K562 (cell line): ENCODE measurements around the gene SLC30A10. TPM values are rescaled to one million over a fixed set of nuclear protein-coding genes. Genes with fewer than 3 reads are reported as not detected.

ENCODE experiments used
- ATAC-seq: fragments of 200-7000 bp; cut with Tn5 transposase; 3 replicates; pipeline ENCODE4 v1.9.1; 2020; ENCODE audit warnings: moderate library complexity
- BruUV-seq: library from RNA; stranded (reverse); fragments of 400-500 nt; replicated peaks from 2 replicates; lab custom pipeline; 2021; lab: Mats Ljungman, UMichigan
- CTCF ChIA-PET: fragments of 300-600 bp; formaldehyde crosslinking; extraction: SDS; loops from one replicate; lab custom pipeline; 2021; ENCODE audit warnings: low intra/inter-chr PET ratio; lab: Yijun Ruan, JAX
- POLR2A ChIA-PET: fragments of 300-600, 350-650 bp; sonication (Branson Sonifier 250); formaldehyde crosslinking; extraction: SDS; loops from one replicate; lab custom pipeline; 2021; ENCODE audit warnings: antibody characterized with exemption, inconsistent platforms; lab: Yijun Ruan, JAX
- DNase-seq, 4 experiments: peaks; one replicate each; pipeline versions ENCODE4 v3.0.0 to v3.0.0-alpha.2; 2011 to 2018; ENCODE audit warnings: low spot score in 3 of 4, mixed read lengths in 3 of 4; ENCODE audit errors: extremely low read depth in 1 of 4
- FAIRE-seq: peaks from 2 replicates; lab custom pipeline; 2011; peaks lifted over from hg19 to GRCh38; lab: Jason Lieb, UNC
- H2AFZ ChIP-seq: 2 replicates; pipeline ENCODE4 v1.6.0; 2011; ENCODE audit warnings: low read depth, low read length, control low read depth, inconsistent platforms
- H3K27ac ChIP-seq: fragments of 200-600 bp; 3 replicates; pipeline ENCODE4 v1.8.0; 2011; ENCODE audit warnings: low read depth, mild to moderate bottlenecking, control low read depth, inconsistent platforms, low read length, moderate library complexity, mixed read lengths; ENCODE audit errors: extremely low read depth
- H3K27me3 ChIP-seq, 2 experiments: fragments of 300-600 bp in 1 of 2; 2 replicates in 1 of 2; 3 replicates in 1 of 2; pipeline versions ENCODE4 v1.6.0 to v1.8.0; 2011; ENCODE audit warnings: inconsistent platforms in 2 of 2, low read length in 2 of 2, mild to moderate bottlenecking in 1 of 2, mixed read lengths in 1 of 2, moderate library complexity in 1 of 2; ENCODE audit not compliant: control insufficient read depth in 2 of 2, insufficient read depth in 2 of 2
- H3K36me3 ChIP-seq: fragments of 300-600 bp; 3 replicates; pipeline ENCODE4 v1.8.0; 2011; ENCODE audit warnings: mild to moderate bottlenecking, low read length, inconsistent platforms; ENCODE audit not compliant: control insufficient read depth, insufficient read depth
- H3K4me1 ChIP-seq, 2 experiments: fragments of 200-600 bp in 1 of 2; replicated peaks in 1 of 2; 2 replicates in 1 of 2; 3 replicates in 1 of 2; pipeline versions ENCODE4 v1.5.1 to v1.8.0; 2011; ENCODE audit warnings: inconsistent platforms in 2 of 2, low read length in 2 of 2, mild to moderate bottlenecking in 1 of 2, mixed read lengths in 1 of 2, moderate library complexity in 1 of 2; ENCODE audit not compliant: control insufficient read depth in 2 of 2, insufficient read depth in 2 of 2
- H3K4me2 ChIP-seq: 2 replicates; pipeline ENCODE4 v1.6.1; 2011; ENCODE audit warnings: low read length, control low read depth, inconsistent platforms, mixed read lengths; ENCODE audit not compliant: insufficient read depth
- H3K4me3 ChIP-seq: fragments of 200-600 bp; sonication (generic), shearing (Covaris generic); 2 replicates; pipeline ENCODE4 v1.5.1; 2016; ENCODE audit warnings: control low read depth, inconsistent platforms
- H3K79me2 ChIP-seq: fragments of 200-600 bp; 3 replicates; pipeline ENCODE4 v1.8.0; 2011; ENCODE audit warnings: low read length, inconsistent platforms; ENCODE audit not compliant: control insufficient read depth, insufficient read depth
- H3K9ac ChIP-seq, 2 experiments: 2 replicates each; pipeline versions ENCODE4 v1.6.0 to v1.6.1; 2011; ENCODE audit warnings: low read depth in 2 of 2, low read length in 2 of 2, control low read depth in 1 of 2, inconsistent platforms in 1 of 2, mild to moderate bottlenecking in 1 of 2, mixed read lengths in 1 of 2; ENCODE audit not compliant: insufficient read depth in 1 of 2
- H3K9me1 ChIP-seq: one replicate; pipeline ENCODE4 v1.6.0; 2011; ENCODE audit warnings: inconsistent platforms, mild to moderate bottlenecking, low read length, moderate library complexity; ENCODE audit not compliant: control insufficient read depth, insufficient read depth
- H3K9me3 ChIP-seq: replicated peaks from 2 replicates; pipeline ENCODE4 v1.5.1; 2011; ENCODE audit warnings: low read depth, low read length, inconsistent platforms; ENCODE audit not compliant: control insufficient read depth, insufficient read depth
- H4K20me1 ChIP-seq: replicated peaks from 2 replicates; pipeline ENCODE4 v1.6.1; 2011; ENCODE audit warnings: low read length, inconsistent platforms, mixed read lengths; ENCODE audit not compliant: control insufficient read depth, insufficient read depth
- CHAMP1 ChIP-seq: fragments of 450-650 bp; IDR thresholded peaks from 2 replicates; pipeline ENCODE4 v1.6.1; 2016; ENCODE audit warnings: mild to moderate bottlenecking
- PHF20 ChIP-seq: fragments of 450-650 bp; IDR thresholded peaks from 2 replicates; pipeline ENCODE4 v1.6.1; 2018; ENCODE audit not compliant: partially characterized antibody
- XRCC5 ChIP-seq: fragments of 200-400 bp; formaldehyde crosslinking; IDR thresholded peaks from 2 replicates; pipeline ENCODE4 v1.6.1; 2017; ENCODE audit warnings: low read depth, mild to moderate bottlenecking, low read length
- ZC3H11A ChIP-seq: IDR thresholded peaks from 2 replicates; pipeline ENCODE4 v1.6.1; 2012; ENCODE audit warnings: low read depth, low read length, improper control_type of control experiment
- ZNF431 ChIP-seq: sonication (generic); formaldehyde crosslinking; IDR thresholded peaks from 2 replicates; pipeline ENCODE4 v1.8.0; 2022; ENCODE audit warnings: mild to moderate bottlenecking, missing genetic modification reagents
- ZNF561 ChIP-seq: fragments of 450-650 bp; formaldehyde crosslinking; conservative IDR thresholded peaks from 2 replicates; pipeline ENCODE4 v1.4.0; 2020; ENCODE audit warnings: mild to moderate bottlenecking, moderate library complexity
- WGBS: fragments of 100-300 bp; shearing (Covaris generic); methylation state at CpG from one replicate; pipeline ENCODE4 v1.1.6; 2016; ENCODE audit warnings: low coverage, mixed read lengths; ENCODE audit not compliant: insufficient coverage; ENCODE audit errors: missing lambda C conversion rate; 5-methylcytosine and 5-hydroxymethylcytosine counted together
- in situ Hi-C: fragments of 300-500 bp; cut with MboI; formaldehyde crosslinking; loops from 4 replicates; pipeline ENCODE4 v1.15.0; 2018; ENCODE audit warnings: inconsistent platforms, mixed read lengths
- intact Hi-C: fragments of 100-400 bp; cut with micrococcal nuclease; formaldehyde crosslinking; loops from 2 replicates; pipeline ENCODE4 v1.14.2; 2022
- polyA plus RNA-seq, 8 experiments: library from polyadenylated mRNA; depleted of rRNA in 4 of 8; stranded (reverse) in 5 of 8; unstranded in 3 of 8; fragments of >200 nt; fragmentation: Nextera tagmentation in 2 of 8; fragmentation: Illumina TruSeq in 1 of 8; extraction: Ambion mirVana in 2 of 8; extraction: Trizol in 1 of 8; gene quantifications; 2 replicates each; pipeline versions ENCODE4 v1.2.1 to v1.2.3, GENCODE V29; 2011 to 2014; ENCODE audit warnings: inconsistent platforms in 1 of 8, missing spikeins in 1 of 8
- total RNA-seq, 7 experiments: library from RNA; depleted of rRNA in 6 of 7; stranded (reverse); fragments of >200 nt in 6 of 7; fragmentation: Illumina TruSeq in 2 of 7; extraction: Trizol in 2 of 7; gene quantifications; 2 replicates each; pipeline versions ENCODE4 v1.2.1 to v1.2.3, GENCODE V29; 2011 to 2021; ENCODE audit warnings: low replicate concordance in 1 of 7

The SLC30A10 gene
- total and polyA plus RNA-seq, 9 of the 15 experiments (the other 6 are each of a cell fraction or from before 2014, with no cell fraction given) = 2.6 to 11.3 (median 7.1) TPM

- H3K27me3 ChIP-seq = no peaks in the 10 kb centered on the region
- H3K9ac ChIP-seq = no peak overlapping the region
- H3K36me3 ChIP-seq = no peaks in the 10 kb centered on the region
- H2AFZ ChIP-seq = peak overlapping the region; percentile 82
- POLR2A ChIA-PET = interaction anchor here (0.6 to 1.1 kb wide), 3 partner anchors 34 to 122 kb away, joined by 3 read pairs; no protein-coding TSS in a partner anchor
- no peaks in the 10 kb centered on the region for H3K9me1 ChIP-seq
- FAIRE-seq (no peak), DNase-seq (no peak)
- H4K20me1 ChIP-seq = no peaks in the 10 kb centered on the region
- 0 out of 2 replicates have a peak, but pooled peaks cover 2% of the 10 kb centered on the region for H3K9me3 ChIP-seq
- H3K4me1 ChIP-seq = peaks cover 0 to 13% of the 10 kb centered on the region in 2 experiments; a peak in 3 of 5 replicates
- H3K4me2 ChIP-seq = no peak overlapping the region
- in situ Hi-C loops = no loop called here
- no peak overlapping the region for H3K4me3 ChIP-seq
- no peak for TF ChIP-seq XRCC5
- TF ChIP-seq ZNF431 (CRISPR knock-in tag) = no peak
- no peak for TF ChIP-seq ZC3H11A
- TF ChIP-seq CHAMP1 = 0 out of 2 replicates have a peak, but pooled peaks have one; percentile 49
- TF ChIP-seq PHF20 = no peak
- no peak for TF ChIP-seq ZNF561 (CRISPR knock-in tag)
- TF ChIP-seq, all 486 proteins: peak for 1
- no TSS peak for BruUV-seq
- WGBS = 92% methylated on average over 16 of the region's 16 CpGs
- intact Hi-C loops = no loop called here
- no peak for ATAC-seq
- Histone ChIP-seq H3K27ac (no peak overlapping the region), H3K79me2 (no peaks in the 10 kb centered on the region)
- CTCF ChIA-PET = no interaction called here
These were observed 30.6 kb upstream of the SLC30A10 start for GRCh38 chr1:219958875-219959417.
